ENCODE measurements around the gene HEPN1. TPM values are rescaled to one million over a fixed set of nuclear protein-coding genes. Genes with fewer than 3 reads are reported as not detected.

The HEPN1 gene
- not detected for polyA plus RNA-seq (2013, experiment 1 of 2; ENCODE audit: insufficient read length)
- polyA plus RNA-seq (2013, experiment 2 of 2; ENCODE audit: insufficient read length) = not detected

DNA sequence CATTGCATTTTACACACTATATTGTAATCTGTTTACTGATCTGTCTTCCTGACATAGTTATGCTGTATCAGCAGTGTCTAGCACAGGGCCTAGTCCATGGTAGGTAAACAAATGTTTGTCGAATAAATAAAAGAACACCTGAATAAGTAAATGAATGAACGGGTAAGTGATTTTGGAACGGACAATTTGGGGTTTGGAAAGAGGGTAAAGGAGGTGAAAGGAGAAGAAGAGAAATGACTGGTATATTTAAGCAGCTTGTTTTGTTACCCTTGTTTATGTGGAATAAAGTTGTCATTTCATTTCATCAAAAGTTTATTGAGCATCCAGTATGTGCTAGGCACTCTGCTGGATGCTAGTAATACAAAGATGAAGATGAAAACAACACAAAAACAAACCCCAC is at the start of gene HEPN1:
TSS of gene HEPN1 (plus strand) at position 301 of the 400 bp plus-strand sequence.
- no peak for DNase-seq

GRCh38 chr11:124869331-124869730 is 49.7 kb upstream of the HEPN1 start:
- no peak for DNase-seq

- no peak for DNase-seq
Observed at GRCh38 chr11:124869856-124870387, 49.1 kb upstream of the HEPN1 start.

DNA sequence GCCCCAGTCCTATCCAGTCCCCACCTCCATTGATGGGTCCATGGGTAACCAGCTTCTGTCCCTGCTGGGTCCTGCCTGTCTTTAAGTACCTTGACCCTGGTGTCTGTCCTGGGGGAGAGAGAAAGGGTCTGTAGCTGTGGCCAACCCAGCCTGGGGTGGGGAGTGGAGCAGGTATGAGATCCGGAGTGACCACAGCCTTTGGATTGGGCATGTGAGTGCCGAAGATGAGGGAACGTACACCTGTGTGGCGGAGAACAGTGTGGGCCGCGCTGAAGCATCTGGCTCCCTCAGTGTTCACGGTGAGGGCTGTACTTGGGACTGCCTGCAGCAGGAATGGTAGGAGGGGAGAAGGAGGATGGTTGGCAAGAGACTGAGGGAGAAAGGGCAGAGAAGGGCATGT is 48.6 kb upstream of the HEPN1 start:
- DNase-seq = no peak

- DNase-seq = no peak
Observed at GRCh38 chr11:124872280-124872679, 46.8 kb upstream of the HEPN1 start.

DNA sequence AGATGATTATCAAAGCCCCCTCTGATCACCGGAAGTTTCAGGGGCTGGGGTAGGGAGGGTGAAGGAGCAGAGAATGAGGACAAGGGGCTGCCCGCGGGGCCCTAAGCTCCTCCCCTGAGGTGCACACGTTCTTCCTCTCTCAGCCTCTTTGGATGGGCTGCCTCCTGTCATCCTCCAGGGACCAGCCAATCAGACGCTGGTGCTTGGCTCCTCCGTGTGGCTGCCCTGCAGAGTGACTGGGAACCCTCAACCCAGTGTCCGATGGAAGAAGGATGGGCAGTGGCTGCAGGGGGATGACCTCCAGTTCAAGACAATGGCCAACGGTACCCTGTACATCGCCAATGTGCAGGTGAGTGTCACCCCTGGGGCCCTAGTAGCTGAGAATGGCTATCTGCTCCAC is 46.3 kb upstream of the HEPN1 start:
- no peak for DNase-seq

DNA sequence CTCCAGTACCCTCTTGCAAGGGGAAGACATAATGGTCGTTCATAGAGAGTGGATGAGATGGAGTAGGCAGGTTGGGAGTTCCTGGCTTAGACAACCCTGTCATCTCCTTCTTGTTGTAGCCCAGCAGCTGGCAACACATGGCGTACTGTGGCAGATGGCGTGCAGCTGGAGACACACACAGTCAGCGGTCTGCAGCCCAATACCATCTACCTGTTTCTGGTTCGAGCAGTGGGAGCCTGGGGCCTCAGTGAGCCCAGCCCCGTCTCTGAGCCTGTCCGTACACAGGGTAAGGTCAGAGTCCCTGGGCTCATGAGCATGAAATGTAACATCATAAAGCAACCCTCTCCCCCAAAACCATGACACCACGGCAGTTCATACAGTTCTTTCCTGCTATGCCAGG is 45.1 kb upstream of the HEPN1 start:
- DNase-seq = no peak

DNA sequence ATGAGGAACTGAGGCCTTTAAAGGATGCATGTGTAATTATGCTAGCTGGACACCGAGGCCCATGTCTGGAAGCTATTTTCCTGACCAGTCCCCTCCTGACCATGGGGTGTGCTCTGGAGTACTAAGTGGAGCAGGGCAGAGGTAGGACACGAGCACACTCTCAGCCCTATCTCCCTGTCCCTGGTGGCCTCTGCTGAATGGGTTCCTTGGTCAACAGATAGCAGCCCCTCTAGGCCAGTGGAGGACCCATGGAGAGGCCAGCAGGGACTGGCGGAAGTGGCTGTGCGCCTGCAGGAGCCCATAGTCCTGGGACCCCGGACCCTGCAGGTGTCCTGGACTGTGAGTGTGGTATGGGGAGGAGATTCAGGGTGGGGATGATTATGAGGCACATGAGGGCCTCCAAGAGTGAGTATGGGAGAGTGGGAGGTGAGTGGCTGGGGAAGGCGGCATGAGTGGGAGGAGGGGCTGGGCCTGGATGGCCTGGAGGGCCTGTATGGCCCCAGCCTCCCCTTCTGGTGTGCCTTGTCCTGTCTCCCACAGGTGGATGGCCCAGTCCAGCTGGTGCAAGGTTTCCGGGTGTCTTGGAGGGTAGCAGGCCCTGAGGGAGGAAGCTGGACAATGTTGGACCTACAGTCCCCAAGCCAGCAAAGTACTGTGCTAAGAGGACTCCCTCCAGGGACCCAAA is 44.3 kb upstream of the HEPN1 start:
- no peak for DNase-seq

- DNase-seq = no peak
Observed at GRCh38 chr11:124875401-124875800, 43.6 kb upstream of the HEPN1 start.

DNA sequence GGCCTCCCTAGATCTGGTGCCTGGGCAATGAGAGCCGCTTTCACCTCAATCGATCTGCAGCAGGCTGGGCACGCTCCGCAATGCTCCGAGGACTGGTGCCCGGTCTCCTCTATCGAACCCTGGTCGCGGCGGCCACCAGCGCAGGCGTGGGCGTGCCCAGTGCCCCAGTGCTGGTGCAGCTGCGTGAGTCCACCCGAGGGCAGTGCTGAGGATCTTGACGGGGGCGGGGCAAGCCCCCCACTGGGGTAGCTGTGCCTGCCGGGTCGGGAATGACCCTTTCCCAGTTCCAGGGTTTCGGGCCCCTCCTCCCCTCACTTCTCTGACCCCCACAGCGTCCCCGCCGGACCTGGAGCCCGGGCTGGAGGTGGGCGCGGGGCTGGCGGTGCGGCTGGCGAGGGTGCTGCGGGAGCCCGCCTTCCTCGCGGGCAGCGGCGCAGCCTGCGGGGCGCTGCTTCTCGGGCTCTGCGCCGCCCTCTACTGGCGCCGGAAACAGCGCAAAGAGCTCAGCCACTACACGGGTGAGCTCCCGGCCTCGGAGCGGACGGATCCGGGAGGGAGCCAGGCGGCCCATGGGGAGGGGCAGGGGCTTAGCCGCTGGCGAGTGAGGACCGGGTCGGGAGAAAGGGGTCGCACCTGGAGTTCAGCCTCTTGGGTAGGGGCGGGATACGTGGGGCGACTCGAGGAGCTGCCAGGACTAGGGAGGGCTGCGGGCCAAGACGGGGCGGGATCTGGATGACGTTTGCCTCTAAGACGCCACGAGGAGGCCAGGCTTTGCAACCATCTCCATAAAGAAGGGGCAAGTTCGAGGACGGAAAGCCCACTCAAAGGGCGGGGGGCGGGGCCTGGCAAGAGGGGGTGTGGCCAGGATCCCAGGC is 42.9 kb upstream of the HEPN1 start:
- peak; percentile 96 for DNase-seq

GRCh38 chr11:124876818-124877630 is 42.0 kb upstream of the HEPN1 start:
- DNase-seq = no peak

GRCh38 chr11:124877631-124877909 is 41.5 kb upstream of the HEPN1 start:
- no peak for DNase-seq

DNA sequence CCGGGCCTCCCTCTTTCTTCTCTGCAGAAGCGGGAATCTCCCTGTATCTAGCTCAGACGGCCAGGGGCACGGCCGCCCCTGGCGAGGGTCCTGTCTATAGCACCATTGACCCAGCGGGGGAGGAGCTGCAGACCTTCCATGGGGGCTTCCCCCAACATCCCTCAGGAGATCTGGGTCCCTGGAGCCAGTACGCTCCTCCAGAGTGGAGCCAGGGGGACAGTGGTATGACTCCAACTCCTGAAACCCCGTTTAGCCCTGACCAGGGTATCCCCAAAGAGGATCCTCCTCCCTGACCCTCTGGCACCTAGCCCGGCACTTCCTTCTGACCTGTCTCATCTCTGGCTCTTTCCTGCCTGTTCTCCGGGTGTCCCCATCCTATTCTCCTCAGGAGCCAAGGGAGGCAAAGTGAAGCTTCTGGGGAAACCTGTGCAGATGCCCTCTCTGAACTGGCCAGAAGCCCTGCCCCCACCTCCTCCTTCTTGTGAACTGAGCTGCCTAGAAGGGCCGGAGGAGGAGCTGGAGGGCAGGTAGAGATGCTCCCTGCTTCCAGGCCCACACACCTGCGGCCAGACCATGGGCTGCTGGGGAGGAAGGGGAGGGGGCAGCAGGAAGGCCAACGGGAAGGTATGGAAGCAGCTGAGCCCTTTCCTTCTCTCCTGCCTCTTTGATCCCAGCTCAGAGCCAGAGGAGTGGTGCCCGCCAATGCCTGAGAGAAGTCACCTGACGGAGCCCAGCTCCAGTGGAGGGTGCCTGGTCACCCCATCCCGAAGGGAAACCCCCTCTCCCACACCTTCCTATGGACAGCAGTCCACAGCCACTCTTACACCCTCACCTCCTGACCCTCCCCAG is 40.9 kb upstream of the HEPN1 start:
- DNase-seq = no peak

- no peak for DNase-seq
Observed at GRCh38 chr11:124878759-124879492, 40.1 kb upstream of the HEPN1 start.

DNA sequence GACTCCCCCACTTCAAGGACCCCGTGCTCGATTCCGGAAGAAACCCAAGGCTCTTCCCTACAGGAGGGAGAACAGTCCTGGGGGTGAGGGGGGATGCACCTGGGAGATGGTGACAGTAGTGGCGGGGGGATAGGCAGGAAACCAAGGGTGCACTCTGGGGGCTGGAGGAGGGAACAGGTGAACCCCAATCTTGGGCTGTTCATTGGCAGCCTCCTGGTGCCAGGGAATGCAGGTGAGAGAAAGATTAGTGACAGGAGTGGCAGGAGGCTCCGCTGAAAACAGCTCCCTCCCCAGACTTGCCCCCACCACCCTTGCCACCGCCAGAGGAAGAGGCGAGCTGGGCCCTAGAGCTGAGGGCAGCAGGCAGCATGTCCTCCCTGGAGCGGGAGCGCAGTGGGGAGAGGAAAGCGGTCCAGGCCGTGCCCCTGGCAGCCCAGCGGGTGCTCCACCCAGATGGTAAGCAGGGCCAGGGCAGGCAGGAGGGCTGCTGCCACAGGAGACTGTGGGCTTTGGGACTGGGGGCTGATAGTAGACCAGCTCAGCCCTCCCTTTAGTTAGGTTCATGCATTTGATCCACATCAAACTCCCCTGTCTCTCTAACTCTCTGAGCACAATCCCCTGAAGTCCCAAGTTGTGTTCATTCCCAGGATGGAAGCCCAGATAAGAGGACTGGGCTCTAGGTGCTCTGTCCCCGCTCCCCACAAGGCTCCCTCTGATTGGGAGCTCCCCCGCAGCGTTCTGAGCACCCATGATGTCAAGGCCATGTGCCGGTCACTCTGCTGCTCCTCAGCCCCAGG is 39.4 kb upstream of the HEPN1 start:
- DNase-seq = no peak

DNA sequence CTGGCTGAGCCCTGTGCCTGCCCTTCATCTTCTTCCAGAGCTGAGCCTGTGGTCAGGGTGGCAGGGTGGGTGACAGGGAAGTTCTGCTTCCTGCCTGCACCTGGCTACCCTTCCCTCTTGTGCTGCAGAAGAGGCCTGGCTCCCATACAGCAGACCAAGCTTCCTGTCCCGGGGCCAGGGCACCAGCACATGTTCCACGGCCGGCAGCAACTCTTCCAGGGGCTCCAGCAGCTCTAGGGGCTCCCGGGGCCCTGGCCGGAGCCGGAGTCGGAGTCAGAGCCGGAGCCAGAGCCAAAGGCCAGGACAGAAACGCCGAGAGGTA is 38.8 kb upstream of the HEPN1 start:
- no peak for DNase-seq

DNA sequence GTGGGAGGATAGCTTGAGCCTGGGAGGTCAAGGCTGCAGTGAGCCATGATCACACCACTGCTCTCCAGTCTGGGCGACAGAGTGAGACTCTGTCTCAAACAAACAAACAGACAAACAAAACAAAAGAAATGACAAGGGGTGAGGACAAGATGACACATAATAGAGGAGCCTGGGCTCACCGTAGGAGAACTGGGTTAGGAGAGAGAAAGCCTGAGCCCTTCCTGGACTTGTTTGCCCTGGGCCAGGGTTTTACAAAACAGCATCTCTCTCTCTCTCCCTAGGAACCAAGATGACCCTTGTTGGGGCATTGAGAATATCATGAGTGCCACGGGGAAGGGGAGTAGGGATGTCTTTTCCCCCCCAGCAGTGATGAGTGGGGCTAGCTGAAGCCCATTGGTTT is 38.1 kb upstream of the HEPN1 start:
- no peak for DNase-seq

DNA sequence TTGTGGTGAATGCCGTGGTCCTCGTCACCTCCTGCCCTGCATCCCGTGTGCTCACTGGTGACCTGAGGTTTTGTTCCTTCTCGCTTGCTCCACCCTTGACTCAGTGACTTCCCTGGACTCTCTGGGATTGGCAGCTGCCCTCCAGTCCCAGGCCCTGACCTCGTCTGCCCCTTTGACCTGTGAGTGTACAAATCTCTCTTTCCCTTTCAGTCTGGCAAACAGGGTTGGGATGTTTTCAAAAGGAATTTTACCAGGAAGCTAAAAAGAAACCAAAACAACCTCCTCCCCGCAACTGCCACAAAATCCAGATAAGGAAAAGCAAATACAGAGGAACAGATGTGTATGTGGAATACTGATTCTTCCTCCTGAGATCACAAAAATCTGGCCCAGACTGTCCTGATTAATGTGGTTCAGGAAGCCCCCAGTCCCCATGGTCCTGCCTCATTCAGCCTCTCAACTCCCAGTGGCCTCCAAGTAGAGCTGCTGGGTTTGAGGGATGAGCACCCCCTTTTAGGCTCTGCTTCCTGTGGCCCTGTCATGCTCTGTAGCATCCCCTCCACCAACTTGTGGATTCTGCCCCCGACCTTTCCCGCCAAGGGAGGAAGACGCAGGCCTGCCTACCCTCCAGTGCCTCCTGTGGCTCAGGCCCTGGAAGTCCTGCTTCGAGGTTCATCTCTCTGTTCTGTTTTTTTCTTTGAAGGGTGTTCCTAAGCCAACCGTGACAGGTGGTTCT is 36.5 kb upstream of the HEPN1 start:
- DNase-seq = no peak

GRCh38 chr11:124884340-124884739 is 34.7 kb upstream of the HEPN1 start:
- DNase-seq = no peak
